Measurements from ENCODE around the gene WDR45B.

Gene WDR45B

DNA sequence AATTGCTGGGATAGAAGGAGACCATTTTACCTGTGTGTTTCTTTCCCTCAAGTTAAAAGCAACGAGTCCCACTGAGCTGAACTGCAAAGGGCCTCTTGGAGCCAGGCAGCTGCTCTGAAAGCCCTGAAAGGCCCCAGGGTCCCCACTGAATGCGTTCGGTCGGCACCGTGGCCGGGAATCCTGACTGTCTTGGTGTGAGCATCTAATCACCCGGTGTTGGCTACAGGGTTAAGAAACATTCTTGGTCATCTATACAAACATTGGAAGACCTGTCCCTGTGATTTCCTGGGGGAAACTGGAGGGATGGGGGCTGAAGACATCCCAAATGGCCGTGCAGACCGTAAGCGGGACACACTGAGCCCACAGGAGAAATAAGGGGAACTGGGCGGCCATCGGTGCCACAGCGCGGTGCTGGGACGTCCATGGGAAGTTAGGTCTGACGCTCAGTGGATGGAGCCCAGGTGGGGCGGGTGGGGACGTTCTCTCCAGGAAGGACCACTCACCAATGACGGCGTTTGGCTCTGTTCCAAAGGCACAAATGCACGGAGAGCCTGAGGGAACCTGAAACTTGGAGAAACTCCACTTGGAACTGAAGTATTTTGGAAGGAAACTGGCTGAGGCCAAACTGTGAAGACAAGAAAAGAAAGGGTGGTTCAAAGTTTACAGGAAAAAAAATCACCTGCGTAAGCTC is 32.1 kb downstream of the WDR45B start:
- Mint-ChIP-seq H3K27me3 (ENCODE audit: low read depth, poor library complexity) (no peaks in the 10 kb centered on the region), H3K4me1 (peaks cover 31% of the 10 kb centered on the region), H3K9me3 (peaks cover 7% of the 10 kb centered on the region), H3K36me3 (ENCODE audit: low read depth) (peaks cover 77% of the 10 kb centered on the region), H3K27ac (peak overlapping the region; percentile 48), H3K4me3 (no peak overlapping the region)
- DNase-seq: no peak
- no peak for TF ChIP-seq CTCF (IDR thresholded peaks at IDR 0.05)

DNA sequence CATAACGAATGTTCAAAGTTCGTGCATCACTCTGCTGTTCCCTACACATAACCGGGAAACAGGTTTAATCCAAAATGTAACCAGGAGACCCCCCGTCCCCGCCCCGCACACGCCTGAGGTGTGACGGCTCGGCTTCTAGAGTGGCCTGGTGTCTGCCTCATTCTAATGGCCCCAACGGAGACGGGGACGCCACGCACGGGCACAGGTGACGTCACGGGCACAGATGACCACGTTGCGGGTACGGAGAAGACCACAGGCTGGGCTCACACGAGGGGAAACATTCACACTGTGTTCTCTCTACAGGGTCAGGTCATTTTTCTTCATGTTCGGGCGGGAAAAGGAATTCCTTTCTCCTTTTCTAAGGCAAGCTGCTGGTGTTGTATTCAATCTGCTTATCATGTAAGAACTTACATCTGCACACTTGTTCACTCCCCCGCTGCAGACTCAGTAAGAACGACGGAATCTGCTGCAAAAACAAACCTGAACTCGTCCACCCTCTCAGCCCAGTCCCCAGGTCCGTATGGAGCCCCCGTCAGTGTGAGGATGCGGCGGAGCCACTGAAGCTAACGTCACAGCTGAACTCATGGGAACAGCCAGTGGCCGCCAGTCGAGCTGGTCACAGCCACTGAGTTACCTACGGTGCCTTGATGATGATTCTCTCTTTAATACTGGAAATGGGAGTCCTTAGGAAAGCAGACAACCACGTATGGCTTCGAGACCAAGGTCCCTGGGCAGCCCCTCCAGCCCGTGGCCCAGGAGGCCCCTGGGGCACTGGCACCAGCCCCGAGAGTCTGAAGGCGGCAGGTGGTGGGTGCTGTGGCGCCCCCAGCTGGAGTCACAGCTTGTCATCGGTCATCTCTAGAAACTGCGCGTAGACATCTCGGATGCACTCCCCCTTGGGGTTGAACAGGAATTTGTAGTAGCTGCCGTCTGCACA is 32.9 kb downstream of the WDR45B start:
- H3K4me1 Mint-ChIP-seq: peaks cover 31% of the 10 kb centered on the region
- no peak for DNase-seq
- no peak overlapping the region for H3K4me3 Mint-ChIP-seq
- peaks cover 8% of the 10 kb centered on the region for H3K9me3 Mint-ChIP-seq
- TF ChIP-seq CTCF (IDR thresholded peaks at IDR 0.05): no peak
- H3K36me3 Mint-ChIP-seq (ENCODE audit: low read depth): peaks cover 79% of the 10 kb centered on the region
- no peaks in the 10 kb centered on the region for H3K27me3 Mint-ChIP-seq (ENCODE audit: low read depth, poor library complexity)
- H3K27ac Mint-ChIP-seq: peak overlapping the region; percentile 95

- H3K36me3 Mint-ChIP-seq (ENCODE audit: low read depth): peaks cover 81% of the 10 kb centered on the region
- peaks cover 31% of the 10 kb centered on the region for H3K4me1 Mint-ChIP-seq
- peaks cover 18% of the 10 kb centered on the region for H3K9me3 Mint-ChIP-seq
- H3K4me3 Mint-ChIP-seq: no peak overlapping the region
- DNase-seq: no peak
- H3K27ac Mint-ChIP-seq: peak overlapping the region; percentile 91
- no peaks in the 10 kb centered on the region for H3K27me3 Mint-ChIP-seq (ENCODE audit: low read depth, poor library complexity)
- TF ChIP-seq CTCF (IDR thresholded peaks at IDR 0.05): no peak
Observed at GRCh38 chr17:82614095-82614631, 34.1 kb downstream of the WDR45B start.

DNA sequence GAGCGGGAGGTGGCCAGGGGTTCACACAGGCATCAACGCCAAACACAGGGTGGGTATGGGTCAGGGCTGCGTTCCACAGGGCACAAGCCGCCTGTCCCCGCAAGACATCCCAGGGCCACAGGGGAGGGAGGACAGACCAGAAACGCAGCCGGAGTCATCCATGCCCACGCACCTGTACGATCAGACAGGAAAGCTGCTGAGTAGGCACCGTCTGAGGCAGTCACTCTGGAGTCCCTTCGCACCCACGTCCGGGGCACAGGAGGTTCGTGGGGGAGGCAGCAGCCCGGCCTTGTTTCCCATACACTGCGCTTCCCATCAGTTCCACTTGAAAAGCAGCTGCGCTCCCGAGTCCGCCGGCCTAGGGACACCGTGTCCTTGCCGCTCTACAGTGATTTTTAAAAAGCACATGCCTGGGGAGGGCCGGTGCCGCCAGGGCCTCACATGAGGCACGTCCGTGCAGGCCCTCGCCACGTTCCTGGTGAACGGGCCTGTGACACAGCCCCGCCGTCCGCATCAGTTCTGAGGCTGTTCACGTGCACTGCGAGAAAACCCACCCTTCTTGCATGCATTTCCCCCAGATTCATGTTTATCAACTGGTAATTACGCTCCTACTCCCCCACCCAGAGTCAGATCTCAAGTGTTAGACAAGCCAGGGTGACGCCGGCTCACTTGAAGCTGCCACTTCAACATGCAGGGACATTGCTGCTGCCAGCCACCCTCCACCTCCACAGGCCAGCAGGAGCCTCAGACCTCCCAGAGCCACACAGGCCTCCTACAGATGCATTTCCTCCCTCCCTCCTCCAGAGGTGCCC is 34.8 kb downstream of the WDR45B start:
- no peaks in the 10 kb centered on the region for H3K27me3 Mint-ChIP-seq (ENCODE audit: low read depth, poor library complexity)
- peaks cover 81% of the 10 kb centered on the region for H3K36me3 Mint-ChIP-seq (ENCODE audit: low read depth)
- peak overlapping the region; percentile 7 for H3K4me3 Mint-ChIP-seq
- H3K9me3 Mint-ChIP-seq: peaks cover 24% of the 10 kb centered on the region
- peaks cover 31% of the 10 kb centered on the region for H3K4me1 Mint-ChIP-seq
- TF ChIP-seq CTCF (IDR thresholded peaks at IDR 0.05): no peak
- no peak for DNase-seq
- H3K27ac Mint-ChIP-seq: peak overlapping the region; percentile 89

DNA sequence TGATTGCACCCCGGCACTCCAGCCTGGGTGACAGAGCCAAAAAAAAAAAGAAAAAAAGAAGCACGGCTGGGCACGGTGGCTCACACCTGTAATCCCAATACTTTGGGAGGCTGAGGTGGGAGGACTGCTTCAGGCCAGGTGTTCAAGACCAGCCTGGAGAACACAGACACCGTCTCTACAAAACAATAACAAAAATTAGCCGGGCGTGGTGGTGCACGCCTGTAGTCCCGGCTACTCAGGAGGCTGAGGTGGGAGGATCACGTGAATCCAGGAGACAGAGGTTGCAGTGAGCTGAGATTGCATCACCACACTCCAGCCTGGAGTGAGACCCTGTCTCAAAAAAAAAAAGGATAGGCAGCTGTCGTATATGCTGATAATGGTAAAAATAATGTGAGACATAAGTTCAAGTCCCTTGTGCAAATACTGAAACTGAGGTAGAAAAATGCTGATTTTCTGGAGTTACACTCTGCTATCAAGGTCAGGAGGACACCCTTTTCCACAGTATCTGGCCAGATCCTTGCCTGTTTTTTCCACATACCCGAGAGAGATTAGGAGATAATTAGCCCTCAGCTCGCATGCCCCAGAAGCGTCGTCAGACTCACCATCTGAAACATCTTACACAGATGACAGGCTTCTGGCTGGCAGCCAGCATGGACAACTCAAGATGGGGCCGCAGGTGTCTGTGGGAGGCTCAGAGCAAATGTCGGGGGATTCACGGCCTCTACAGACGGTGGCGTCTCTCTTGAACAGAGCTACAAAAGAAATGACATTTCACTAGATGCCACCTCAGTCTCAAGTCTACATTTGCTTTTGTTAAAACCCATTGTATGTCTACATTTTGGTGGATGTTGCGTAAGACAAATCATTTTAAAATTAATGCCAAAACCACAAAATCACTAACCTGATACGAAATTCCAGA is 36.8 kb downstream of the WDR45B start:
- H3K9me3 Mint-ChIP-seq: peaks cover 34% of the 10 kb centered on the region
- no peaks in the 10 kb centered on the region for H3K27me3 Mint-ChIP-seq (ENCODE audit: low read depth, poor library complexity)
- H3K4me3 Mint-ChIP-seq: peak overlapping the region; percentile 9
- H3K36me3 Mint-ChIP-seq (ENCODE audit: low read depth): peaks cover 91% of the 10 kb centered on the region
- TF ChIP-seq CTCF (IDR thresholded peaks at IDR 0.05): no peak
- no peak for DNase-seq
- H3K27ac Mint-ChIP-seq: peak overlapping the region; percentile 14
- peaks cover 34% of the 10 kb centered on the region for H3K4me1 Mint-ChIP-seq
